Esophagus squamous epithelium (tissue), 5 donors: ENCODE results near the gene MARVELD1. TPM values are rescaled to one million over a fixed set of nuclear protein-coding genes. Genes with fewer than 3 reads are reported as not detected.

Experiments
- DNase-seq: peaks from one replicate; lab custom pipeline; 2025; lab: John Stamatoyannopoulos, UW
- H3K27ac ChIP-seq, 4 donors: fragments of 200-600 bp; sonication (generic); one replicate each; pipeline ENCODE4 v1.5.1; 2016 to 2019; ENCODE audit warnings: mild to moderate bottlenecking in 1 of 4
- H3K27me3 ChIP-seq, 4 donors: fragments of 200-600 bp; sonication (generic); 1 replicate in 3 of 4; 2 replicates in 1 of 4; pipeline versions ENCODE4 v1.5.1 to v1.6.0; 2017 to 2021; ENCODE audit warnings: antibody characterized with exemption in 1 of 4
- H3K36me3 ChIP-seq, 3 donors: fragments of 200-600 bp; sonication (generic); one replicate each; pipeline ENCODE4 v1.5.1; 2016 to 2019
- H3K4me1 ChIP-seq, 3 donors: fragments of 200-600 bp; sonication (generic); one replicate each; pipeline ENCODE4 v1.5.1; 2017 to 2019
- H3K4me3 ChIP-seq, 4 donors: fragments of 200-600 bp; sonication (generic); 1 replicate in 3 of 4; 2 replicates in 1 of 4; pipeline ENCODE4 v1.5.1; 2016 to 2019; ENCODE audit warnings: mild to moderate bottlenecking in 2 of 4, moderate library complexity in 1 of 4
- H3K9me3 ChIP-seq, 3 donors: fragments of 200-600 bp; sonication (generic); one replicate each; pipeline ENCODE4 v1.5.1; 2016 to 2019
- POLR2A ChIP-seq, 4 donors: fragments of 450-650 bp; IDR thresholded peaks; one replicate each; pipeline ENCODE4 v1.6.1; 2017; ENCODE audit warnings: antibody characterized with exemption in 4 of 4, mild to moderate bottlenecking in 4 of 4, moderate library complexity in 3 of 4
- WGBS, 2 donors: methylation state at CpG; one replicate each; pipeline ENCODE4 v1.1.5; 2018; 5-methylcytosine and 5-hydroxymethylcytosine counted together
- intact Hi-C: fragments of 100-400 bp; cut with DNase I; formaldehyde crosslinking; loops from one replicate; pipeline ENCODE4 v1.15.0; 2022
- total RNA-seq, 4 donors: library from RNA; depleted of rRNA; stranded (reverse); fragments of >200 nt; gene quantifications; one replicate each; pipeline ENCODE4 v1.1.0, GENCODE V29; 2016
- TF ChIP-seq, protein P1 (sequence below), 6 experiments: fragments of 450-650 bp in 4 of 6; fragments of 200-600 bp in 2 of 6; sonication (generic) in 2 of 6; IDR thresholded peaks; one replicate each; pipeline ENCODE4 v1.5.1; 2016 to 2019; ENCODE audit warnings: antibody characterized with exemption in 6 of 6, mild to moderate bottlenecking in 4 of 6, moderate library complexity in 4 of 6
- donor health status: DM: yes; HTN: yes; CAD: no.

The MARVELD1 gene
- total RNA-seq, 4 donors from 2014 or later, result 4.0 to 20.5 (median 12.3) TPM

DNA sequence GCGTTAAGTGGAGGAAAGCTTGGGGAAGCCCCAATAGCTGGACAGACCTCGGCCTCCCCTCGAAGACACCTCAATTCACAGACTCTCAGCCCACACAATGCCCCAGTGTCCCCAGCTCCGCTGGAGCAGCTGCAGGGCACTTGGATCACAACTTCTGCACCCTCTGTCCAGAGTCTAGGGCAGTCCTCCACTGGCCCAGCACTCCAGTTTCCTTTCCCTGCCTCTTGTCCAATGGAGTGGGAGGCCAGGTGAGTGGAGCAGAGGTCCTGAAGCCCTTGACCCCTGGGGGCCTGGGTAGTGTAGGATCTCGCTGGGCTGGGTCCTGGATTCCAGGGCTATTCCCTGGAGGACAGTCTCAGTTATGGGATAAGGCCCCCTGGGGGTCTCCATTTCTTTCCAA lies 46.4 kb downstream of the MARVELD1 start:
- intact Hi-C loops, result no loop called here
- H3K36me3 ChIP-seq, result peaks cover 15 to 78% (median 26%) of the 10 kb centered on the region in 3 donors
- no peaks in the 10 kb centered on the region for H3K27me3 ChIP-seq
- WGBS, 2 donors, result 93 to 100% methylated on average over 4 to 5 of the region's 5 CpGs
- no peak overlapping the region for H3K27ac ChIP-seq
- H3K9me3 ChIP-seq, result no peaks in the 10 kb centered on the region
- no peaks in the 10 kb centered on the region for H3K4me1 ChIP-seq
- TF ChIP-seq POLR2A (IDR thresholded peaks at IDR 0.05), result no peak
- TF ChIP-seq, protein P1, sequence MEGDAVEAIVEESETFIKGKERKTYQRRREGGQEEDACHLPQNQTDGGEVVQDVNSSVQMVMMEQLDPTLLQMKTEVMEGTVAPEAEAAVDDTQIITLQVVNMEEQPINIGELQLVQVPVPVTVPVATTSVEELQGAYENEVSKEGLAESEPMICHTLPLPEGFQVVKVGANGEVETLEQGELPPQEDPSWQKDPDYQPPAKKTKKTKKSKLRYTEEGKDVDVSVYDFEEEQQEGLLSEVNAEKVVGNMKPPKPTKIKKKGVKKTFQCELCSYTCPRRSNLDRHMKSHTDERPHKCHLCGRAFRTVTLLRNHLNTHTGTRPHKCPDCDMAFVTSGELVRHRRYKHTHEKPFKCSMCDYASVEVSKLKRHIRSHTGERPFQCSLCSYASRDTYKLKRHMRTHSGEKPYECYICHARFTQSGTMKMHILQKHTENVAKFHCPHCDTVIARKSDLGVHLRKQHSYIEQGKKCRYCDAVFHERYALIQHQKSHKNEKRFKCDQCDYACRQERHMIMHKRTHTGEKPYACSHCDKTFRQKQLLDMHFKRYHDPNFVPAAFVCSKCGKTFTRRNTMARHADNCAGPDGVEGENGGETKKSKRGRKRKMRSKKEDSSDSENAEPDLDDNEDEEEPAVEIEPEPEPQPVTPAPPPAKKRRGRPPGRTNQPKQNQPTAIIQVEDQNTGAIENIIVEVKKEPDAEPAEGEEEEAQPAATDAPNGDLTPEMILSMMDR (IDR thresholded peaks at IDR 0.05), result no peak
- DNase-seq, result no peak
- H3K4me3 ChIP-seq, result no peak overlapping the region

DNA sequence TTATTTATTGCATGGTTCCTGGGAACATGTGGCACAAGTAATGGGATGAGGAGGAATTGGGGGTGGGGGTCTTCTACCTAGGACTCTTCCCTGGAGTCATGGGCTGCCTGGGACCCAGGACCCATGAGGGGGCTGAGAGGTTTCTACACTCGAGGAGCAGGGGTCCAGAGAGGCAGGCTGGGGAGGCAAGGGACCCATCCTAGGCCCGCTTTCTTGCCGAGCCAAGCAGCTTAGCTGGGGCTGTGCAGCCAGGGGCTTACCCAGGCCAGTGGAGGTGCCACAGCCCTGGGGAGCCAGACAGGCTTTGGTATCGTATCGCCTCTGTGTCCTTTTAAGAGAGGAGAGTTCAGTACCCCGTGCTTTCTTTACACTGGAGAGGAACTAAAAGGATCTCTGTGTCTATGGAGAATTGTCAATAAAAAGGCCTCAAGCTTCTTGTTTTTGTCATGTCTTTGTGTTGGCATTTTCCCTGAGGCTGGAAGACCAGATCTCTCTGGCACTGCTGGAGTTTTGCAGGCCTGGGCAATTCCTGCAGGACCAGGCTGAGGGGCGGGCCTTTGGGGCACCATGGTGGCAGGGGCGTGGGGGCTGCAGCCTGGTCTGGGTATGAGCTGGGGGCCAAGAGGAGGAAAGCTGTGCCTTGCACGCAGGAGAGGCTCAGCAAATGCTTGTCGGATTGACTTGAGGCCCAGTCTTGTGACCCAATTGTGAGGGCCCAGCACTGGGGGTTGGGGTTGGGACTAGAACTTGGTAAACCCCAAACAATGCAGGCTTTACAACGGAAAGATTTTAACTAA lies 47.1 kb downstream of the MARVELD1 start:
- Histone ChIP-seq H3K4me3 (no peak overlapping the region), H3K36me3 (peaks cover 8 to 70% (median 19%) of the 10 kb centered on the region in 3 donors), H3K9me3 (no peaks in the 10 kb centered on the region), H3K27me3 (no peaks in the 10 kb centered on the region), H3K4me1 (no peaks in the 10 kb centered on the region), H3K27ac (no peak overlapping the region)
- DNase-seq, result no peak
- 70 to 81% methylated on average over 5 to 9 of the region's 11 CpGs for WGBS, 2 donors
- no peak for TF ChIP-seq POLR2A (IDR thresholded peaks at IDR 0.05)
- TF ChIP-seq, protein P1 (IDR thresholded peaks at IDR 0.05), result no peak
- intact Hi-C loops, result no loop called here

DNA sequence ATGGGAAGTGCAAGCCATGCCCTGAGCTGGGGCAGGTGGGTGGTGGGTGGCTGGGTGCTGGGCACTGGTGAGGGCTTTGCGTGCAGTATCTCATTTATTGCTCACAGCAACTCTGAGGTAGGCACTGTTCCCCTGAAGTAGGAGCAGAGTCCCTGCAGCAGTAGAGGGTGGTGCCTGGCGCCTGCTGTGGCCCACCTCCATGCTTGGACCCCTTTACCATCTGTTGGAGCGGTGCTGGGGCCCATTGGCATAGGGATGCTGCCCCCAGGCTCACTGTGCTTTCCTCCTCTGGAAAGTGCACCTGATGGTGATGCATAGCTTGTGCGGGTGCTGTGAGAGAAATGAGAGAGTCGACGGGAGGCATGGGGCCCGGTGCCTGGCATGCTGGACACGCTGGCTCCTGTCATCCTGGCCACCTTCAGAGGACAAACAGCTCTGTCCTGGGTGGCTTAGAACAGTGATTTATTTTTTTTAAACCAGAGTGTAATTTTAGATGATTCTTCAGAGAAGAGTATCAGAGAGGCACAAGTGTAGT lies 47.9 kb downstream of the MARVELD1 start:
- no peak for DNase-seq
- H3K4me3 ChIP-seq, result no peak overlapping the region
- intact Hi-C loops, result no loop called here
- no peaks in the 10 kb centered on the region for H3K9me3 ChIP-seq
- H3K4me1 ChIP-seq, result no peaks in the 10 kb centered on the region
- TF ChIP-seq, protein P1 (IDR thresholded peaks at IDR 0.05), result no peak
- no peak for TF ChIP-seq POLR2A (IDR thresholded peaks at IDR 0.05)
- no peak overlapping the region for H3K27ac ChIP-seq
- H3K36me3 ChIP-seq, result peaks cover 5 to 63% (median 12%) of the 10 kb centered on the region in 3 donors
- 96 to 100% methylated on average over 1 to 4 of the region's 8 CpGs for WGBS, 2 donors
- no peaks in the 10 kb centered on the region for H3K27me3 ChIP-seq

DNA sequence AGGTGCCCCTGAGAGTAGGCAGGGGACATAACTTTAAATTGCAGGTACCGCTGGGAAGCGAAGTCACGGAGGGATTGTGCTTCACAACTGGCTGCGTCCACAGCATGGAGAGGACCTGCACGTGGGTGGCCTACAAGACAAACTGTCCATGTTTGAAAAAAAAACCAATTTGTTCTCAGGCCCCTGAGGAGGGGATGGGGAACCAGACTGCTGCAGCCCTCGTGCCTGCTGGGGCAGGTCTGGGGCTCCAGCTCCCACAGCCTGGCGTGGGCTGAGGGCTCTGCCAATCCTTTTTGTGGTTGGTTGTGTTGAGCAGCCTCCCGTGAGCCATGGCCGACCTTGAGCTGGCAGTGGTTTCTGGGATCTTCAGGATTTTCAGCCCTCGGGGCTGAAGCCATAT lies 48.5 kb downstream of the MARVELD1 start:
- Histone ChIP-seq H3K27ac (no peak overlapping the region), H3K36me3 (peaks cover 5 to 57% (median 10%) of the 10 kb centered on the region in 3 donors), H3K27me3 (no peaks in the 10 kb centered on the region), H3K4me1 (no peaks in the 10 kb centered on the region), H3K4me3 (no peak overlapping the region), H3K9me3 (no peaks in the 10 kb centered on the region)
- WGBS, 2 donors, result 75 to 94% methylated on average over 6 to 10 of the region's 10 CpGs
- intact Hi-C loops, result no loop called here
- no peak for TF ChIP-seq POLR2A (IDR thresholded peaks at IDR 0.05)
- no peak for DNase-seq

DNA sequence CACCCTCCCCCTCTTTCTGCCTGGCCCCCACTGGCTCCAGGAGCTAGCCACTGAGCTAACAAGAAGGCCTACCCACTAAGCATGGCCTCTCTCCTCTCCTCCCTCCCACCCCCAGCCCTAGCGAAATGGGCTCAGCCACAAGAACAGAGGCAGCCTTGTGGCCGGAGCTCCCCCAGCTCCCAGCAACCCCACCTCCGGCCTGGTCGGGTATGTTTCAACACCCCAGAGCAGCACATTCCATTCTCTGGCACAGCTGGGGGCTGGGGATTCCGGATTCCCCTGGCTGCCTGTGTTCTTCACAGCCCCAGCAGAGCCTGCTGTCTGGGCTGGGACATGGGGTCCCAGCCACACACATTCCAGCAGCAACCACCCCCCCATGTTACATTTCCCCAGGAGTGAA lies 49.3 kb downstream of the MARVELD1 start:
- H3K4me3 ChIP-seq, result no peak overlapping the region
- no peak for DNase-seq
- no peak overlapping the region for H3K27ac ChIP-seq
- H3K9me3 ChIP-seq, result no peaks in the 10 kb centered on the region
- peaks cover 0 to under 1% (median 0%) of the 10 kb centered on the region in 4 donors for H3K27me3 ChIP-seq
- no peaks in the 10 kb centered on the region for H3K4me1 ChIP-seq
- intact Hi-C loops, result no loop called here
- WGBS, 2 donors, result no CpG with 5 or more reads among the region's 5 CpGs
- H3K36me3 ChIP-seq, result peaks cover 5 to 49% (median 10%) of the 10 kb centered on the region in 3 donors
- TF ChIP-seq POLR2A (IDR thresholded peaks at IDR 0.05), result no peak
- TF ChIP-seq, protein P1 (IDR thresholded peaks at IDR 0.05), result no peak
